ENCODE measurements around the gene GLRX2.
"Not testable (repeated sequence)": the region's sequence is repeated elsewhere in the genome, so short reads cannot be mapped to it uniquely, and the experiment has no call there.

GLRX2 gene

GRCh38 chr1:193059282-193060114 lies 45.7 kb downstream of the GLRX2 start, which contains the start of the genes RO60 and UCHL5:
Gene RO60 (plus strand): TSS chr1:193059612. CDS start chr1:193069055, 9,443 bp downstream.
Gene UCHL5 (minus strand): TSS chr1:193059360. CDS start chr1:193059260, 100 bp downstream.
- no peak for TF ChIP-seq CTCF (IDR thresholded peaks at IDR 0.05; ENCODE audit: insufficient read depth, low read length, missing control alignments)
- peak within 1 kb of the TSS; percentile 93 for H3K4me3 ChIP-seq (ENCODE audit: low read depth, low read length)
- ChIA-PET CTCF (interaction anchor here (1.2 to 1.6 kb wide), 4 partner anchors 11 to 253 kb away, joined by 3 to 5 read pairs (median 4); no protein-coding TSS in a partner anchor), POLR2A (interaction anchor here (1.0 to 1.2 kb wide), 2 partner anchors 45 to 63 kb away, joined by 3 to 10 read pairs; partner anchors contain the start of gene GLRX2)
- peak; percentile 92 for DNase-seq (ENCODE audit: low read depth, low spot score)

DNA sequence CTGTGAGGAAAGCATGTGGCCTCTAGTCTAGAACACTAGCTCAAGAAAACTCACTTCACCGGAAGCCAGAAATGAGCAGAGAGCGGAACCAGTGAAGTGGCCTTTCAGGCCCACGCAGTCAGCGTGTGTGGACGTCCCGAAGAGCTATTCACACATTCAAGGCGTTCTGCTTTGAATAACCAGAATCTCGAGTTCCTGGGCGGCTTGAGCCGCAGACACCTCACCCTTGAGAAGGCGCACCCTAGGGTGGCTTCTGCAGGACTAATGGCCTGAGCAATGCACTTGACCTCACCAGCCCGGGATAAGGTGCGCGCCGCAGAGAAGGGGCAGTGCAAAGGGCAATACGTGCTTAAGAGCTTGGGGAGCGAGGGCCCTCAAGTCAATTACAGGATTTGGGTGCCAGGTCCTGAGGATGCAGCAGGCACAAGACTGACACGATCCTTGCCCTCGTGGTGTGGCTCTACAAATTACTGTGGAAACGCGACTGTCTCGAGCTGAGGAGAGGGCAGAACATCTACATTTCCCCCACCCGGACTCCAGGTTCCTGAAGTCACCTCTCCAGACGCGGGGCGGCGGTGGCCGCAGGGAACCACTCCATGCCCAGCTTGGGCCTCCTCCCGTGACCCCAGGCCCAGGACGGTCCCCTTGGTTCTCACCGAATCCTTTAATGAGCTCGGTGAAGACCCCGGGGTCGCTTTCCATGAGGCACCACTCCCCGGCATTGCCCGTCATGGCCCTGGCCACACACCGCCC lies 46.5 kb downstream of the GLRX2 start:
- no peak for TF ChIP-seq CTCF (IDR thresholded peaks at IDR 0.05; ENCODE audit: insufficient read depth, low read length, missing control alignments)
- ChIA-PET CTCF (interaction anchor here (1.2 to 1.6 kb wide), 4 partner anchors 10 to 252 kb away, joined by 3 to 5 read pairs (median 4); no protein-coding TSS in a partner anchor), POLR2A (interaction anchor here (1.0 to 1.2 kb wide), 2 partner anchors 46 to 64 kb away, joined by 3 to 10 read pairs; partner anchors contain the start of gene GLRX2)
- peak overlapping the region; percentile 93 for H3K4me3 ChIP-seq (ENCODE audit: low read depth, low read length)
- no peak for DNase-seq (ENCODE audit: low read depth, low spot score)

DNA sequence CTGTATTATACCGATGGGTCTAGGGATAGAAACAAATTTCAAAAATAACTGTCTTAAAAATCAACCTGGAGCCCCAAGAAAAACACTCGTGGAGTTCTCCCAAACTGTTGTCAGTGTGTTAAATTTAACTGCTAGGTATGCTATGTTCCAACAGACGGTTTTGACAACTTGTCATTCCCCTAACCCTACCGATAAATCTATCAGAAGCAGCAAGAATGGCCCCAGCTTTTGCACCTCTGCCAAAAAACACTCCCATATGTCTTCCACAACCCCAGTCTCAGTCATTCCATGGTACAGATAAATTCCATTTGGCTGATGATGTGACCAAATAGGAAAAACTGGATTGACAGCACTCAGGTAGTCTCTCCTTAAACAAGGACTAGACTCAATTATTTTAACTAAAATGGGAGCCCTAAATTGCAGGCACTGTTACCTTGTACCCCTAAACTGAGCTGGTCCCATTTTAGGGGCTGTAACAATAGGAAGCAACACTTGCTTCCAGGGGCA lies 51.0 kb downstream of the GLRX2 start:
- TF ChIP-seq CTCF (IDR thresholded peaks at IDR 0.05; ENCODE audit: insufficient read depth, low read length, missing control alignments) = no peak
- DNase-seq (ENCODE audit: low read depth, low spot score) = no peak
- POLR2A ChIA-PET = no interaction called here
- no peak overlapping the region for H3K4me3 ChIP-seq (ENCODE audit: low read depth, low read length)
- CTCF ChIA-PET = interaction anchor here (1.1 kb wide), 1 partner anchor 24 kb away, joined by 3 read pairs; no protein-coding TSS in a partner anchor

- DNase-seq (ENCODE audit: low read depth, low spot score); H3K4me3 ChIP-seq (ENCODE audit: low read depth, low read length); POLR2A ChIA-PET: not testable (repeated sequence)
- CTCF ChIA-PET = interaction anchor here (1.2 to 1.3 kb wide), 3 partner anchors 10 to 17 kb away, joined by 3 to 5 read pairs (median 3); partner anchors contain the start of genes RO60 and UCHL5
Measured at GRCh38 chr1:193048913-193049312, 56.3 kb downstream of the GLRX2 start.
